ENCODE data around the gene ANOS1. TPM values are rescaled to one million over a fixed set of nuclear protein-coding genes. Genes with fewer than 3 reads are reported as not detected.

ANOS1 gene
- total RNA-seq, 1 donor from 2014 or later = 45.7 TPM

GRCh38 chrX:8636497-8636896 is 95.4 kb downstream of the ANOS1 start:
- no peak for TF ChIP-seq EZH2phosphoT487 (IDR thresholded peaks at IDR 0.05)
- no peak for TF ChIP-seq EZH2 (IDR thresholded peaks at IDR 0.05)
- TF ChIP-seq, protein P1, sequence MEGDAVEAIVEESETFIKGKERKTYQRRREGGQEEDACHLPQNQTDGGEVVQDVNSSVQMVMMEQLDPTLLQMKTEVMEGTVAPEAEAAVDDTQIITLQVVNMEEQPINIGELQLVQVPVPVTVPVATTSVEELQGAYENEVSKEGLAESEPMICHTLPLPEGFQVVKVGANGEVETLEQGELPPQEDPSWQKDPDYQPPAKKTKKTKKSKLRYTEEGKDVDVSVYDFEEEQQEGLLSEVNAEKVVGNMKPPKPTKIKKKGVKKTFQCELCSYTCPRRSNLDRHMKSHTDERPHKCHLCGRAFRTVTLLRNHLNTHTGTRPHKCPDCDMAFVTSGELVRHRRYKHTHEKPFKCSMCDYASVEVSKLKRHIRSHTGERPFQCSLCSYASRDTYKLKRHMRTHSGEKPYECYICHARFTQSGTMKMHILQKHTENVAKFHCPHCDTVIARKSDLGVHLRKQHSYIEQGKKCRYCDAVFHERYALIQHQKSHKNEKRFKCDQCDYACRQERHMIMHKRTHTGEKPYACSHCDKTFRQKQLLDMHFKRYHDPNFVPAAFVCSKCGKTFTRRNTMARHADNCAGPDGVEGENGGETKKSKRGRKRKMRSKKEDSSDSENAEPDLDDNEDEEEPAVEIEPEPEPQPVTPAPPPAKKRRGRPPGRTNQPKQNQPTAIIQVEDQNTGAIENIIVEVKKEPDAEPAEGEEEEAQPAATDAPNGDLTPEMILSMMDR (IDR thresholded peaks at IDR 0.05) = no peak
- Mint-ChIP-seq H3K4me3 (no peak overlapping the region), H3K4me1 (peaks cover 46% of the 10 kb centered on the region), H3K36me3 (peaks cover 3% of the 10 kb centered on the region), H3K9me3 (no peaks in the 10 kb centered on the region), H3K27ac (no peak overlapping the region), H3K27me3 (ENCODE audit: insufficient read depth, low read depth) (peaks cover 21% of the 10 kb centered on the region)
- Histone ChIP-seq H3K9me3 (ENCODE audit: low read depth) (no peaks in the 10 kb centered on the region), H3F3A (ENCODE audit: low read depth) (peaks cover 10% of the 10 kb centered on the region), H3K79me2 (ENCODE audit: low read depth) (peaks cover 5% of the 10 kb centered on the region), H2AFZ (replicated peaks) (no peak overlapping the region), H3K4me1 (peaks cover 36% of the 10 kb centered on the region), H3K4me2 (no peak overlapping the region), H3K4me3 (no peak overlapping the region), H3K9ac (no peak overlapping the region), H3K36me3 (no peaks in the 10 kb centered on the region), H3K27ac (no peak overlapping the region), H3K27me3 (no peaks in the 10 kb centered on the region), H4K20me1 (ENCODE audit: low read depth) (no peaks in the 10 kb centered on the region)
- no peak for DNase-seq (ENCODE audit: low spot score)

GRCh38 chrX:8635812-8636211 is 96.1 kb downstream of the ANOS1 start:
- Histone ChIP-seq H3K9ac (no peak overlapping the region), H3K27ac (no peak overlapping the region), H3K4me1 (peaks cover 30% of the 10 kb centered on the region), H4K20me1 (ENCODE audit: low read depth) (no peaks in the 10 kb centered on the region), H3K36me3 (no peaks in the 10 kb centered on the region), H2AFZ (replicated peaks) (no peak overlapping the region), H3K9me3 (ENCODE audit: low read depth) (no peaks in the 10 kb centered on the region), H3F3A (ENCODE audit: low read depth) (peaks cover 10% of the 10 kb centered on the region), H3K4me3 (no peak overlapping the region), H3K27me3 (no peaks in the 10 kb centered on the region), H3K4me2 (no peak overlapping the region), H3K79me2 (ENCODE audit: low read depth) (no peaks in the 10 kb centered on the region)
- Mint-ChIP-seq H3K9me3 (no peaks in the 10 kb centered on the region), H3K4me3 (no peak overlapping the region), H3K27me3 (ENCODE audit: insufficient read depth, low read depth) (peaks cover 21% of the 10 kb centered on the region), H3K4me1 (peaks cover 39% of the 10 kb centered on the region), H3K27ac (no peak overlapping the region), H3K36me3 (peaks cover 4% of the 10 kb centered on the region)
- DNase-seq (ENCODE audit: low spot score) = no peak
- no peak for TF ChIP-seq EZH2 (IDR thresholded peaks at IDR 0.05)
- TF ChIP-seq EZH2phosphoT487 (IDR thresholded peaks at IDR 0.05) = no peak

- Histone ChIP-seq H3K4me1 (peaks cover 15% of the 10 kb centered on the region), H3K4me3 (no peak overlapping the region), H2AFZ (replicated peaks) (no peak overlapping the region), H3K9ac (no peak overlapping the region), H3K4me2 (no peak overlapping the region), H3K27me3 (no peaks in the 10 kb centered on the region), H3K27ac (no peak overlapping the region), H3K9me3 (ENCODE audit: low read depth) (no peaks in the 10 kb centered on the region), H4K20me1 (ENCODE audit: low read depth) (no peaks in the 10 kb centered on the region), H3K79me2 (ENCODE audit: low read depth) (peaks cover under 1% of the 10 kb centered on the region), H3F3A (ENCODE audit: low read depth) (peaks cover 6% of the 10 kb centered on the region), H3K36me3 (no peaks in the 10 kb centered on the region)
- Mint-ChIP-seq H3K27me3 (ENCODE audit: insufficient read depth, low read depth) (peaks cover 12% of the 10 kb centered on the region), H3K9me3 (no peaks in the 10 kb centered on the region), H3K4me3 (peak overlapping the region; percentile 31), H3K36me3 (peaks cover 3% of the 10 kb centered on the region), H3K27ac (no peak overlapping the region), H3K4me1 (peaks cover 28% of the 10 kb centered on the region)
- DNase-seq (ENCODE audit: low spot score) = peak; percentile 7
- TF ChIP-seq EZH2phosphoT487 (IDR thresholded peaks at IDR 0.05) (no peak), EZH2 (IDR thresholded peaks at IDR 0.05) (no peak)
- TF ChIP-seq, protein P1 (IDR thresholded peaks at IDR 0.05) = no peak
Observed at GRCh38 chrX:8632924-8633323, 99.0 kb downstream of the ANOS1 start.

DNA sequence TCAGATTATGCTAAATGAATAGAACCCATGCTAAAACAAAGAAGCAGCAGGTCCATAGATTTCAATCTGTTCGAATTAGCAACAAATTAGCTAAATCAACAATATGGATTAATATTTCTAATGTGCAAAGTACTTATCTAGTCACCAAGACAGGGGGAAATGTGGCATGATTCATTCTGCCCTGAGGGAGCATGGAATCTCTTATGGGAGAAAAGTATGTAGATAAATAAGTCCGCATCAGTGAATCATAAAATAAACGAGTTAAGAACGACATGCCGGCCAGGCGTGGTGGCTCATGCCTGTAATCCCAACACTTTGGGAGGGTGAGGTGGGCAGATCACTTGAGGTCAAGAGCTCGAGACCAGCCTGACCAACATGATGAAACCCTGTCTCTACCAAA is 102.1 kb downstream of the ANOS1 start:
- TF ChIP-seq EZH2phosphoT487 (IDR thresholded peaks at IDR 0.05) = no peak
- no peak overlapping the region for H3K4me2 ChIP-seq

More for the DNA sequence above, 102.1 kb downstream of the ANOS1 start:
- no peak overlapping the region for H3K9ac ChIP-seq
- H3K4me3 ChIP-seq = no peak overlapping the region
- peaks cover 6% of the 10 kb centered on the region for H3F3A ChIP-seq (ENCODE audit: low read depth)
- H3K4me1 Mint-ChIP-seq = peaks cover 5% of the 10 kb centered on the region
- H3K36me3 ChIP-seq = no peaks in the 10 kb centered on the region
- no peaks in the 10 kb centered on the region for H3K9me3 ChIP-seq (ENCODE audit: low read depth)
- no peak overlapping the region for H3K27ac ChIP-seq
- peaks cover 6% of the 10 kb centered on the region for H3K9me3 Mint-ChIP-seq
- no peak overlapping the region for H3K27ac Mint-ChIP-seq
- H4K20me1 ChIP-seq (ENCODE audit: low read depth) = no peaks in the 10 kb centered on the region
- H3K79me2 ChIP-seq (ENCODE audit: low read depth) = peaks cover 6% of the 10 kb centered on the region
- peaks cover 2% of the 10 kb centered on the region for H3K27me3 Mint-ChIP-seq (ENCODE audit: insufficient read depth, low read depth)
- no peak for DNase-seq (ENCODE audit: low spot score)
- H2AFZ ChIP-seq (replicated peaks) = no peak overlapping the region
- H3K36me3 Mint-ChIP-seq = peaks cover 3% of the 10 kb centered on the region
- H3K27me3 ChIP-seq = no peaks in the 10 kb centered on the region
- H3K4me1 ChIP-seq = peaks cover 9% of the 10 kb centered on the region
- H3K4me3 Mint-ChIP-seq = no peak overlapping the region

All from neural progenitor cell (in vitro differentiated cells).